Measurements from ENCODE around the gene SYTL2. TPM values are rescaled to one million over a fixed set of nuclear protein-coding genes. Genes with fewer than 3 reads are reported as not detected.
"Not testable (repeated sequence)": the region's sequence is repeated elsewhere in the genome, so short reads cannot be mapped to it uniquely, and the experiment has no call there.

The SYTL2 gene, protein sequence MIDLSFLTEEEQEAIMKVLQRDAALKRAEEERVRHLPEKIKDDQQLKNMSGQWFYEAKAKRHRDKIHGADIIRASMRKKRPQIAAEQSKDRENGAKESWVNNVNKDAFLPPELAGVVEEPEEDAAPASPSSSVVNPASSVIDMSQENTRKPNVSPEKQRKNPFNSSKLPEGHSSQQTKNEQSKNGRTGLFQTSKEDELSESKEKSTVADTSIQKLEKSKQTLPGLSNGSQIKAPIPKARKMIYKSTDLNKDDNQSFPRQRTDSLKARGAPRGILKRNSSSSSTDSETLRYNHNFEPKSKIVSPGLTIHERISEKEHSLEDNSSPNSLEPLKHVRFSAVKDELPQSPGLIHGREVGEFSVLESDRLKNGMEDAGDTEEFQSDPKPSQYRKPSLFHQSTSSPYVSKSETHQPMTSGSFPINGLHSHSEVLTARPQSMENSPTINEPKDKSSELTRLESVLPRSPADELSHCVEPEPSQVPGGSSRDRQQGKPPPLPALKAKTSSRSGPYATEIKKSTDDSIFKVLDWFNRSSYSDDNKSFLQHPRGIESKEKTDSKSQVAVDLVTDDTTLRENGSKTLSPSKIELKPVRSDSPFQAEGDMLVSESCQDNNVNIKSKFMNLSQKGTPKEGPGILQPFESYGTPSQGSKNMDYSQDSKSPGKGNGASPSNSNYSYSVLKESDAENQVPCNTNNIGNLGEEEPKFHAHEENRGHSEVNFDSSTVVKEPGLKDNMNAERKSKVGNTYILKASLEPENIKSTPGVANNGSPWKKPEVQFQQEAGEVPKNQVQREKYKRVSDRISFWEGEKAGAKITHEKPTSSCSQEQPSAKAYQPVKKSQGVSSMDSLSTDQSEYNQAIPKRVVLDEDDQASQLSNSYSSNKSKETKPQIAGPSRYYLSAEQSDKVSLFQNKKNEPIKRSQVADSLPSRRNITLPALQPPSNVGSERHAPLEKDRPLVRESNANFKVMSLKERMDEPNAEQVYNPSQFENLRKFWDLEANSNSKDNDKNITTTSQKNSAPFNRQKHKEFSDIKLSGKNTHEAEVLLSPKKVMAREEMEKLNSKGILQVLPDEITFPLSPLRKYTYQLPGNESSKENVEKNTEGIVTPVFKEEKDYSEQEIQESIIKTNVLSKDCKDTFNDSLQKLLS (N-terminal part only)
- polyA plus RNA-seq (2013, experiment 1 of 2; ENCODE audit: insufficient read length) = 12.0 TPM
- polyA plus RNA-seq (2013, experiment 2 of 2; ENCODE audit: insufficient read length) = 96.1 TPM

DNA sequence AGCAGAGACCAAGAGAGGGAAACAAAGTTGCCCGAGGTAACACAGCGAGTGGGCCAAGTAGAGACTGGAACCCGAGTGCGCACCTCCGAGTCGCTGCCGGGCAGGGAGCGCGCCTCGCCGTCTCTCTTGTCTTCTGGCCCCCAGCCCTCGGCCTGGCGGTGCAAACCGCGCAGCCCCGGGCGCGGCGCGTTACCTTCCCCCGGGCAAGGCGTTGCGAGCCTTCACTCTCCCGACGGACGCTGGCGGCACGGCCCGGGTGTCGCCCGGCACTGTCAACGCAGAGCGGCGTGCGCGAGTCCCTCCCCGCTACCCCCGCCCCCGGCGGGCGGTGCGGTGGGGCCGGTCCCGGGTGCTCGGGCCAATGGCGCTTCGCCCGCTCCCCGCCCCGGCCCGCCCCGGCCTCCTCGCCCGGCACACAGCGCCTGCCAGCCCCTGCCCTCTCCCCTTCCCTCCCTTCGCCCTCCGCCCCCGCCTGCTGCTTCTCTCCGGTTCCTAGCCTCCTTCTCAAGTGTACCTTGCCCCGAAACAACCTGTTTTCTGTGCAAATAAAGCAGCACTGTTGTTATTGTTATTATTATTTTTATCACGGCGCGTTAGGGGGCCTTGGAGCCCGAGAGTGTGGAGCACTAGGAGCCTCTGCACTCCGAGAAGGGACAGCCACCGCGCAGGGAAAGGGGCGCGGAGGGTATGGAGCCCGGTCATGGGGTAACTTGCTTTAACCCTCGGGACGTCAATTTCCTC lies at the start of gene SYTL2:
TSS of gene SYTL2 (minus strand) at position 271 of the 741 bp plus-strand sequence. CDS start 53,416 bp downstream, outside the sequence.
- peak; percentile 71 for DNase-seq

DNA sequence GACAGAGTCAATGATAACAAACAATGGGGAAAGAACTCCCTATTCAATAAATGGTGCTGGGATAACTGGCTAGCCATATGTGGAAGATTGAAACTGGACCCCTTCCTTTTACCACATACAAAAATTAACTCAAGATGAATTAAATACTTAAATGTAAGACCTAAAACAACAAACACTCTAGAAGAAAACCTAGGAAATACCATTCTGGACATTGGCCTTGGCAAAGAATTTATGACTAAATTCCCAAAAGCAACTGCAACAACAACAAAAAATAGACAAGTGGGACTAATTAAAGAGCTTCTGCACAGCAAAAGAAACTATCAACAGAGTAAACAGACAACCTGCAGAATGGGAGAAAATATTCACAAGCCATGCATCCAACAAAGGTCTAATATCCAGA lies 48.6 kb upstream of the SYTL2 start:
- DNase-seq = not testable (repeated sequence)

DNA sequence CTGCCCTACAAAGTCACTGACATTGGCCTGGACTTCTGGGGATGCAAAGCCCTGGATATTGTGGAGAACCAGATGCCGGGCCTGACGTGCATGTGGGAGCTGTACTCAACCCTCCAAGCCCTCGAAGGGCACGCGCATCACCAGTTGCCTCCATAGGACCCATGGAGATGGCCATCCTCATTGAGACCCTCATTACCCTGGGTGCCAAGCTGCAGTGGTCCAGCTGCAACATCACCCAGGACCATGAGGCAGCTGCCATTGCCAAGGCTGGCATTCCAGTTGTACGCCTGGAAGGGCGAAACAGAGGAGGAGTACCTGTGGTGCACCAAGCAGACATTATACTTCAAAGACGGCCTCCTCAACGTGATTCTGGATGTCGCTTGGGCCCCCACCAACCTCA lies 46.2 kb upstream of the SYTL2 start:
- no peak for DNase-seq

DNA sequence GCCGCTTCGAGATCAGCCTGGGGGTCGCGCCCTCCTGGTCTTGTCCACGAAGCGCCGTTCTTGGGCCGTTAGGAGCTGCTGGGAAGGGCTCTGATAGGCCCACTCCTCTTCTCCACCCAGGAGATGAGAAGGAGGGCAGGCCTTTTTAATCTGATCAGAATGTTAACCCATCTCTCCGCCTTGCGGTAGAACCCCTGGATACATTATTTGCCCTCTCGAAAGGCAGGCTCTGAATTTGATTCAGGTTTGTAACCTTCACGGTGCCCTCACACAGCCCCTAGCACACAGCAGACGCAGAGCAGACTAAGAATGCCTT lies 44.4 kb upstream of the SYTL2 start, which contains the start of gene CCDC83:
TSS of gene CCDC83 (plus strand) at position 43 of the 316 bp plus-strand sequence. CDS start 9,741 bp downstream, outside the sequence.
- DNase-seq = no peak

DNA sequence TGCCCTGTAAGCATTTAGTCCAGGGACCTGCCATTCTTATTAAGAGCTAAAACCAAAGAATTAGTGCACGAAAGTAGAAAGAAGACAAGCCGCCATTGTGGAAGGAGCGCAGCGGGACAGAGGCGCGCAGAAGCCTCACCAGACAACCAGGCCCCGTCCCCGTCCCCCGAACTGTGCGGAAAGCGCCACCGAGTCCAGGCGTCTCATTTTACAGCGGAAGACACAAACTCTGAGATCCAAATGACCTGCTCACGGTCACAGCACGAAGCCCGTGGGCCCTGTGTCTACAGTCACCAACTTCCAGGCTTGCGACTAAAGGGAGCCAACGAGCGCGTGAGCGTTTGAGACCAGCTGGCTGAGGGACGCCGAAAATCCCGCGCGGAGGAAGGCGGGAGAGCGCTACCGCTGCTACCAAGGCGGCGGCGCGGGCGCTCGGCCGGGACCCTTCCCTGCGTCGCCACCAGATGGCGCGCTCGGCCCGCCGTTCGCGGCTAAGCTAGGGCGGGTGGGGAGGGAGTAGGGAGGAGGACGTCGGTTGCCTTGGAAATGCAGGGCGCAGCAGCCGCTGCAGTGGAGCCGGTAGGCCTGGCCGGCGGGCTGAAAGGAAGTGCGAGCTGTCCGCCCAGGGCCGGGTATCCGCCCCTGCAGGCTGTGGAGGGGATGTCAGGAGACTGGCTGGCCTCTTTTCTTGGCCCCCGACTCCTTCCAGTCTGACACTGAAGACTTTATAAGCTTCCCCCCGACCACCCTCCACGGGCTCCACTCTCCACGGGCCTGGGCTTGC lies 43.8 kb upstream of the SYTL2 start:
- DNase-seq = peak; percentile 93

DNA sequence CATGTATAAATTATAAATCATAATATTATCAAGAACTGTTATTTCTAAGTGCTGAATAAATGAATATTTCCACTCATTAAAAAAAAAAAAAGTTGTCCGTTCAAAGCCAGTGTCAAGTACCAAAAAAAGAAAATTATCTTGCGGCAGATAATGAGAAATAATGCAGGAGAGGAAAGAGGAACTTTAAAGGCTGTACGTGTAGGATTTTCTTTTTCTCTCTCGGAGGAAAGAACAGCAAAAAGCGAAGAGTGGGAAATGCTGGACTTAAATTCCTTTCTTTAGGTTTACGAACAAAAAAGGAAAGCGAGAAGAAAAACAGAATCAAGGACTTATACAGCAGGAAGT lies 43.2 kb upstream of the SYTL2 start:
- no peak for DNase-seq

DNA sequence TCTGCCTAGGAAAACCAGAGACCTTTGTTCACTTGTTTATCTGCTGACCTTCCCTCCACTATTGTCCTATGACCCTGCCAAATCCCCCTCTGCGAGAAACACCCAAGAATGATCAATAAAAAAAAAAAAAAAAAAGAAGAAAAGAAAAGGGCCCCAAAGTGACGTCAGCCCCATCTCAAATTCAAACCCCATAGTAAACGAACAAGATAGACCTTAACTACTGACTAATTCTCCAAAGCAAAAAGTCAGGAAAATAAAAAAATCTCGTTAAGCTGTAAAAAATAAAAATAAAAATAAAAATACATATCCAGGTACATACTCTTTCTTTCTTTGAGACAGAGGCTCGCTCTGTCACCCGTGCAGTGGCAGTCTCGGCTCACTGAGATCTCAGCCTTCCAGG lies 42.6 kb upstream of the SYTL2 start:
- not testable (repeated sequence) for DNase-seq

DNA sequence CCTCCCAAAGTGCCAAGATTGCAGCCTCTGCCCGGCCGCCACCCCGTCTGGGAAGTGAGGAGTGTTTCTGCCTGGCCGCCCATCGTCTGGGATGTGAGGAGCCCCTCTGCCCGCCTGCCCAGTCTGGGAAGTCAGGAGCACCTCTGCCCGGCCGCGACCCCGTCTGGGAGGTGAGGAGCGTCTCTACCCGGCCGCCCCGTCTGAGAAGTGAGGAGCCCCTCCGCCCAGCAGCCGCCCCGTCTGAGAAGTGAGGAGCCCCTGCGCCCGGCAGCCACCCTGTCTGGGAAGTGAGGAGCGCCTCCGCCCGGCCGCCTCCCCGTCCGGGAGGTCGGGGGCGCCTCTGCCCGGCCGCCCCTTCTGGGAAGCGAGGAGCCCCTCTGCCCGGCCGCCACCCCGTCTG lies 41.8 kb upstream of the SYTL2 start:
- not testable (repeated sequence) for DNase-seq

DNA sequence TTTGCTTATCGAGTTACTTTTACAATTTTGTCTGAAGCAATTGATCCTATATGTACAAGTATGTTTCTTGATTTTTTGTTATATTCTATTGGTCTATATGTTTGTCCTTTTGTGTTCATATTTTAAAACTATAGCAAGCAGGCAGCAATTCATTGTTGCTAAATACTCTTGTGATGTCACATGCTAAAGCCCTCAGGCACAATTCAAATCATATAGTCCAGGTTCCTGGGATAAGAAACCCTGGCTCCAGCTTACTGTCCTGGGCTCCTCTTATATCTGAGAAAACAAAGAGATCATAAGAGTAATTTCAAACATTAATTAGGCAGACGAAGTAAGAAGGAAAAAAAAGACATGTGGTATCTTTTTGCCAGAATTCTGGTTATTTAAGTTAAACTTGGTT lies 37.6 kb upstream of the SYTL2 start:
- DNase-seq = no peak

DNA sequence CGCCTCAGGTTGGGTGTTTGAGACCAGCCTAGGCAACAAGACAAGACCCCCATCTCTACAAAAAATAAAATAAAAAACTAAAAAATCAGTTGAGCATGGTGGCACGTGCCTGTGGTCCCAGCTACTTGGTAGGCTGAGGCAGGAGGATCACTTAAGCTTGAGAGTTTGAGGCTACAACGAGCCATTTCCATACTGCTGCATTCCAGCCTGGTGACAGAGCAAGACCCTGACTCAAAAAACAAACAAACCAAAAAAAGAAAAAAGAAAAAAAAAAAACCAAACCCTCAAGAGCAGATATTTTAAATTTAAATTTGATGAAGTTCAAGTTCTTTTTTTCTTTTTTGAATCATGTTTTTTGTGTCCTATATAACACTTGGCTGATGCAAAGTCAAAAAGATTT lies 37.1 kb upstream of the SYTL2 start:
- peak; percentile 71 for DNase-seq

DNA sequence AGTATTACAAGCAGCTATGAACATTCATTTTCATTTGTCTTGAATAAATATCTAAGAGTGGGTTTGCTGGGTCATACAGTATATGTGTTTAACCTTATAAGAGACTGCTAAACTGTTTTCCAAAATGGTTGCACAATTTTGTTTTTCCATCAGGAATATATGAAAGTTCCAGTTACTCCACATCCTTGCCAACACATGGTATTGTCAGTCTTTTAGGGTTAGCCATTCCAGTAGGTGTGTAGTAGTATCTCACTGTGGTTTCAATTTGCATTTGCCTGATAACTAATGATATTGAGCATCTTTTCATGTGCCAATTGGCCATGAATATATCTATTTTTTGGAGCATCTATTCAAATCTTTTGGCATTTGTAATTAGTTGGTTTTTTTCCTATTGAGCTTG lies 36.5 kb upstream of the SYTL2 start:
- no peak for DNase-seq

DNA sequence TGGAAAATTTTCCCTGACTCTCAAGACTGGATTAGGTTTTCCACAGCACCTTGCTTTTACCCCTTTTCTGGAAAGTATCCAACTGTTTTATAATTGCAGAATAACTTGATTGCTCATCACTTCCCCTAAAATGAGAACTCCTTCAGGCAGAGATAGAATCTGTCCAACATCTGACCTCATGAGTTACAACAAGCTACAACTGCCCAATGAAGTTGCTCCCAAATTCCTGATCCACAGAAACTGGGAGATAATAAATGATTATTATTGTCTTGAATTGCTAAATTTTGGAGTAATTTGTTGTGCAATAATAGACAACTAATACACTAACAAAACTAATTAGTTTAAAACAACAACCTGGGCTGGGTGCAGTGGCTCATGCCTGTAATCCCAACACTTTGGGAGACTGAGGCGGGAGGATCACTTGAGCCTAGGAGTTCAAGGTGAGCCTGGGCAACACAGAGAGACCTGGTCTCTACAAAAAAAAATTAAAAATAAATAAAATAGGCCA lies 34.2 kb upstream of the SYTL2 start:
- DNase-seq = no peak

DNA sequence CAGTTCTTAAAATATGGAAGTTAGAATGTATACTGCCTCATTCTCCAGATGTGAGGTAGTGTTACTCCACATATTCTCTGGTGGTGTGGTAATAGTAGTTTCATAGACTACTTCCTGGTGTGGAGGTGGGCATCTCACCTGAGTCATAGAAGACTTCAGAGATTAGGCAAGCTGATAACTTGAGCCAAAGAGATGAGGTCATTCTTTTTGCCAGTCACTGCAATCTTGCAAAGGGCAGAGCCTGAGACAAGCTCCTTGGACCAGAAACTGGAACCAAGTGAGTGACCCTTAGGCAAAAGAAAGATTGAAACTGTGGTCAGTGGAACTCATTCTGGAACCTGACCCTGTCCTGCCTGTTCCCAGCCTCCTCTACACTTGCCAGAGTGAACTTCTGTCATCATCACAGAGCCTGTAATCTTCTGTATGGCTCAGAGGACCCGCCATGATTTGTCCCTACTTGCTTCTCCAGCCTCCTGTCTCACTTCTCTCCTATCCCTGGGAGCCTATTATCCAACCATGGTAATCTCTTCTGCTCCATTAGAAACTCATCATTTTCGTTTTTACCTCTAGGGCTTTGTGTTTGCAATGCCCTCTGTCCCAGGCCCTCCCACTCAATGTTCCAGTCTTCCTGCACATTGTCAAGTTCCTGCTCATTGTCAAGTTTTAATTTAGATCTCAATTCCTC lies 33.6 kb upstream of the SYTL2 start:
- DNase-seq = peak; percentile 13

DNA sequence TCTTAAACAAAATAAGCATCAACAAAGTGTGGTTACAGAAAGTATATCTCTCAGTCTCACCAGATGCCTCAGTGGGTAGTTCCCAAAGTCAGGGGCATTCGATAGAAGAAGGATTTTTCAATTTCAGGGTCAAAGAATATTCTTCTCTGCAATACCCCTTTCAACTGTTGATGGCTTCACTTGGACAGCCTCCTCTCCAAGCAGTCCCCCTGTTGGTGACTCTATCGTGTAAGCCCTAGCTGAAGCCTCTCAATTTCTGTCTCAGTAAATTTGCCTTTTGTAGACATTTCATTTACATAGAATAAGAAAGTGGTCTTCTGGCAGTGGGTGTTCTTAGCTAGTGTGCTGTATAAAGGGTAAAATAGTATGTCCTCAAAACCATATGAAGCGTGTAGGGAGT lies 33.0 kb upstream of the SYTL2 start:
- DNase-seq = no peak

DNA sequence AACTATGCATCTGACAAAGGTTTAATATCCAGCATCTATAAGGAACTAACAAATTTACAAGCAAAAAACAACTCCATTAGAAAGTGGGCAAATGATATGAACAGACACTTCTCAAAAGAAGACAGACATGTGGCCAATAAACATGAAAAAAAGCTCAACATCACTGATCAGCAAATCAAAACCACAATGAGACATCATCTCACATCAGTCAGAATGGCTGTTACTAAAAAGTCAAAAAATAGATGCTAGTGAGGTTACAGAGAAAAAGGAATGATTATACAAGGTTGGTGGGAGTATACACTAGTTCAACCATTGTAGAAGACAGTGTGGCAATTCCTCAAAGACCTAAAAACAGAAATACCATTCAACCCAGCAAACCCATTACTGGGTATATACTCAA lies 30.0 kb upstream of the SYTL2 start:
- not testable (repeated sequence) for DNase-seq

DNA sequence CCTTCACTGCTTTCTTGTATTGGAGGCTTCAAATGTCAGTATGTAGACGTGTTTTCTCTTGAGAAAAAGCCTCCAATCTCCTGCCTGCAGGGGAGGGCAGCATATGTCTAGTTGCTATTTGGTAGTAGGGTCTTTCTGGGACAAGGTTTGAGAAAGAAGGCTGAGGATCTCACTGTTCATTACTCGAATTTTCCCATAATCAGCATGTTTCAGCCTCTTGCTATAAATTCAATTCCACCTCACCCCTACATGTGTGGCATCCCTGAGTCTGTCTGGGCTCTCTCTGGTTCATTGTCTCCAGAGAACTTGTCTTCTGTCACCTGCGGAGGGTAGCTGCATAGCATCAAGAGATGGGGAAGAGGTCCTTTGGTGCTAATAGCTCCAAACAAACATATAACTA lies 24.8 kb upstream of the SYTL2 start:
- DNase-seq = no peak

DNA sequence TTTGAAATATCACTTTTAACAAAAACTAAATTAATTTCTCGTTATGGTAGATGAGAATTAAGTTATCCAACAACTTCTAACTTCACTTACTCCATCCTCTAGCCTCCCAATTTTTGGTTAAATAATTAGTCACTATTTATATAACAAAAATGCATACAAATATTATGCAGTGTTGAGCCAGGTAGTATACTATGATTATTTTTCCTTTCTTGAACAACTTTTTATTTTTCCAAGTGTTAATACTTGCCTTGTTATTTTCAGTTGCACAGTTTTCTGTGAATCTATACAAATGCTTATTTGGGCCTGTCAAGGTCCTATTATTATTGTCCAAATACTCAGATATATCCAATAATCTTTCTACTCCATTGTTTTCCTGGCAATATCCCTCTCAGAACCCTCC lies 24.3 kb upstream of the SYTL2 start:
- no peak for DNase-seq

DNA sequence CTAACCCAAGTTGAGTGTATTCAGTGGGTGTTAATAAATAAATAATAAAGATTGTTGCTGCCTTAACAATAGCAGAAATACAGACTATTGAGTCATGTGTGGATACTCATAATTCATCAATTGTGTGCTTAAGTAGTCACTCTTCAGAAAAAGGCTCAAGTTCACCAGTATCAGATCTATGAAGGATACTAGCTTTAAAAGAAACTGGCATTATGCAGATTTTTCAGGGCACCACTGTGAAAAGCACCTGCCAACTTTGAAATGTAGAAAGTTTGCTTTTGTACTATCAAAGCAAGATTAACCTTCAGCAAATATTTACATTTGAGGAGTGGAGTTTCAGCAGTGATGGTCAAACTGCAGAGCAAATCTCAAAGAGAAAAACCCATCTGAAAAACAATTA lies 20.1 kb upstream of the SYTL2 start:
- DNase-seq = no peak

DNA sequence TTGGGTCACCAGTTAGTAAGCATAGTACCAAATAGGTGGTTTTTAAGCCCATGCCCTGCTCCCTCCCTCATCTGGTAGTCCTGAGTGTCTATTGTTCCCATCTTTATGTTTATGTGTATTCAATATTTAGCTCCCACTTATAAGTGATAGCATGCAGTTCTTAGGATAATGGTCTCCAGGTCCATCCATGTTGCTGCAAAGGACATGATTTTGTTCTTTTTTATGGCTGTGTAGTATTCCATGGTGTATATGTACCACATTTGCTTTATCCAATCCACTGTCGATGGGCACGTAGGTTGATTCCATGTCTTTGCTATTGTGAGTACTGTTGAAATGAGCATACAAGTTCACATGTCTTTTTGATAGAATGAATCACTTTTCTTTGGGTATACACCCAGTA lies 18.2 kb upstream of the SYTL2 start:
- no peak for DNase-seq

DNA sequence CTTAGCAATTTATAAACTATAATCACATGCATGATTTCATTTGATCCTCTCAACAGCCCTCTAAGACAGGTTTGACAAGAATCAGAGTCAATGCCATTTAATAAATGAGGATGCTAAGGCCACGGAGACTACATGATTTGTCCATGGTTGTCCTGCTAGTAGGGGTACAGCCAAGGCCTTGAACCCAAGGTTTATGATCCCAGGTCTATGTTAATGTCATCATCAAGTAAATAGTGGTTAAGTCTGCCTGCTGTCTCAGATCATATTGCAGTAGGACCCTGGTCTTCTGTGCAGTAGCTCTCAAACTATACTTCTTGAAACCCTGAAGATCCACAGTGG lies 17.7 kb upstream of the SYTL2 start:
- DNase-seq = no peak
